ENCODE measurements around the gene BRPF3.

The BRPF3 gene

GRCh38 chr6:36186199-36186598 lies 10.3 kb upstream of the BRPF3 start:
- H3K4me3 ChIP-seq: no peak overlapping the region
- no peak overlapping the region for H3K27ac ChIP-seq
- no peak for DNase-seq (ENCODE audit: low spot score)
- TF ChIP-seq CTCF (IDR thresholded peaks at IDR 0.05): no peak

GRCh38 chr6:36187446-36187845 lies 9.1 kb upstream of the BRPF3 start:
- no peak for DNase-seq (ENCODE audit: low spot score)
- no peak for TF ChIP-seq CTCF (IDR thresholded peaks at IDR 0.05)
- H3K4me3 ChIP-seq: no peak overlapping the region

GRCh38 chr6:36195471-36196112 lies 952 bp upstream of the BRPF3 start:
- no peak for DNase-seq (ENCODE audit: low spot score)
- H3K4me3 ChIP-seq: peak overlapping the region; percentile 84
- H3K27ac ChIP-seq: peak overlapping the region; percentile 96 to 98
- TF ChIP-seq CTCF (IDR thresholded peaks at IDR 0.05): no peak

More at GRCh38 chr6:36187446-36187845, 9.1 kb upstream of the BRPF3 start:
- H3K27ac ChIP-seq: no peak overlapping the region

GRCh38 chr6:36196880-36197548 lies 470 bp downstream of the BRPF3 start:
- H3K27ac ChIP-seq: peak overlapping the region; percentile 96 to 98
- H3K4me3 ChIP-seq: peak overlapping the region; percentile 84
- TF ChIP-seq CTCF (IDR thresholded peaks at IDR 0.05): no peak
- DNase-seq (ENCODE audit: low spot score): peak; percentile 97

- Histone ChIP-seq H3K27ac (no peak overlapping the region), H3K4me3 (peak overlapping the region; percentile 84)
- DNase-seq (ENCODE audit: low spot score): no peak
- no peak for TF ChIP-seq CTCF (IDR thresholded peaks at IDR 0.05)
Measured at GRCh38 chr6:36197739-36198221, 1.2 kb downstream of the BRPF3 start.

DNA sequence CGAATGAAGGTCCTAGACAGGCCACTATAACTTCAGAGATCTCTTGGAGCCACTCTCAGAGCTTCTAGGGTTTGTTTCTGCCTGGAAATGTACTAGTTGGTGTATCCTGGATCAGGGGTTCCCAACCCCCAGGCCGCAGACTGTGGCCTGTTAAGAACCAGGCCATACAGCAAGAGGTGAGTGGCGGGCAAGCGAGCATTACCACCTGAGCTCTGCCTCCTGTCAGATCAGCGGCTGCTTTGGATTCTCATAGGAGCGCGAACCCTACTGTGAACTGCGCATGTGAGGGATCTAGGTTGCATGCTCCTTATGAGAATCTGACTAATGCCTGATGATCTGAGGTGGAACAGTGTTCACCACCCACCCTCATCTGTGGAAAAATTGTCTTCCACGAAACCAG lies 2.4 kb downstream of the BRPF3 start:
- H3K4me3 ChIP-seq: no peak overlapping the region
- DNase-seq (ENCODE audit: low spot score): no peak
- no peak overlapping the region for H3K27ac ChIP-seq
- TF ChIP-seq CTCF (IDR thresholded peaks at IDR 0.05): no peak

Measured in coronary artery (tissue), 2 donors.